Measurements from ENCODE around the gene BSN.
A peak's percentile ranks its signal among the peaks of the same experiment; 100 is the strongest.

BSN gene

DNA sequence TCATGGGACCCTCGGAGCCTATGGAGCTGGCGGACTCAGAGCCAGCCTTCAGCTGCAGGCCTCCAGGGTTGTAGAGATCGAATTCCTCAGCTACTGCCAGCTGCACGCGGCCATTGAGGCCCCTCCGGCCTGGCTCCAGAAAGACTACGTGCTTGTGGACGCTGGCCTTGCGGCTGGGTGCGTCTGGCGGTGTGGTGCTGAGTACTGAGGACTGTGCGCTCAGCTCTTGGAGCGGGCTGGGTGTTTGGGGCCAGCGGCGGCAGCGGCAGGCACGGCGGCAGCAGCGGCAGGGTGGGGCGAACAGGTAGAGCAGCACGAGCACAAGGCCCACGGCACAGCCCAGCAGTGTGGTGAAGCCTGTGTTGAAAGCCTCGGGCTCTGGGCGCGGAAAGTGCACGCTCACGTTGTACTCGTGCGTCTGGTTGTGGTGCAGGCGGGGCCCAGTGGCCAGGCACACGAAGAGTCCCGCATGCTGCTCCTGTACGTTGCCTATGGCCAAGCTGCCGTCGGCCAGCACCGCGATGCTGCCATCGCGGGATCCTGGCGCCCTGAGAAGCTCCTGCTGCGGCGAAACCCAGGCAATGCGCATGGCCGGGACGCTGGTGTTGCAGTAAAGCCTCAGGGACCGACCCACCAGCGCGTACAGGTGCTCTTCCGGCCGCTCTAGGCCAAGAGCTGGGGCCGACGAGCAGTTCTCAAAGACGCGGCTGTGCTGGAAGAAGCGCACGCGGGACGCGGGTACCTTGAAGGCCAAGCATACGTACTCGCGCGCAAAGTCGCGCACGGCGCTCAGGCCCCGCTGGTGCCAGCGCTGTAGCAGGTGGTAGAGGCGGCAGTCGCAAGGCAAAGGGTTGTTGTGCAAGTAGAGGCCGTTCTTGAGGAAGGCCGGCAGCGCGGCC lies 163.9 kb downstream of the BSN start:
- TF ChIP-seq EZH2phosphoT487 (conservative IDR thresholded peaks at IDR 0.05; ENCODE audit: low read length) (no peak), CTCF (IDR thresholded peaks at IDR 0.05; ENCODE audit: insufficient read depth, low read length, poor library complexity, severe bottlenecking) (no peak)
- H3K9me2 ChIP-seq (replicated peaks; ENCODE audit: insufficient read depth, low read length), result no peaks in the 10 kb centered on the region
- H3K4me3 ChIP-seq (ENCODE audit: insufficient read depth, low read length, poor library complexity, severe bottlenecking), result no peak overlapping the region
- no peak overlapping the region for H2AFZ ChIP-seq (ENCODE audit: low read depth, low read length, severe bottlenecking)
- H3K9me3 ChIP-seq (ENCODE audit: insufficient read depth, low read length), result no peaks in the 10 kb centered on the region
- no peaks in the 10 kb centered on the region for H3K36me3 ChIP-seq (ENCODE audit: low read length)
- no peak overlapping the region for H3K4me2 ChIP-seq (ENCODE audit: low read depth, low read length, poor library complexity, severe bottlenecking)
- no peak overlapping the region for H3K9ac ChIP-seq (ENCODE audit: low read length)
- no peak overlapping the region for H3K27ac ChIP-seq (ENCODE audit: low read depth, low read length)
- H3K79me2 ChIP-seq (ENCODE audit: insufficient read depth, low read length), result no peaks in the 10 kb centered on the region
- no peaks in the 10 kb centered on the region for H4K20me1 ChIP-seq (ENCODE audit: low read depth, low read length)
- peaks cover 9% of the 10 kb centered on the region; the same call in 1 of the 2 replicates for H3F3A ChIP-seq (ENCODE audit: insufficient read depth)
- H3K27me3 ChIP-seq (ENCODE audit: low read length), result no peaks in the 10 kb centered on the region

- peak overlapping the region; percentile 40 for H3K4me3 ChIP-seq (ENCODE audit: insufficient read depth, low read length, poor library complexity, severe bottlenecking)
- 0 out of 2 replicates have a peak, but pooled peaks cover 3% of the 10 kb centered on the region for H3K79me2 ChIP-seq (ENCODE audit: insufficient read depth, low read length)
- peak overlapping the region; percentile 46 for H3K9ac ChIP-seq (ENCODE audit: low read length)
- no peak for TF ChIP-seq EZH2phosphoT487 (conservative IDR thresholded peaks at IDR 0.05; ENCODE audit: low read length)
- TF ChIP-seq CTCF (IDR thresholded peaks at IDR 0.05; ENCODE audit: insufficient read depth, low read length, poor library complexity, severe bottlenecking), result no peak
- no peak overlapping the region for H2AFZ ChIP-seq (ENCODE audit: low read depth, low read length, severe bottlenecking)
- no peaks in the 10 kb centered on the region for H3K9me3 ChIP-seq (ENCODE audit: insufficient read depth, low read length)
- H4K20me1 ChIP-seq (ENCODE audit: low read depth, low read length), result no peaks in the 10 kb centered on the region
- H3K27me3 ChIP-seq (ENCODE audit: low read length), result no peaks in the 10 kb centered on the region
- no peaks in the 10 kb centered on the region for H3K9me2 ChIP-seq (replicated peaks; ENCODE audit: insufficient read depth, low read length)
- peaks cover 9% of the 10 kb centered on the region; the same call in 1 of the 2 replicates for H3F3A ChIP-seq (ENCODE audit: insufficient read depth)
- H3K27ac ChIP-seq (ENCODE audit: low read depth, low read length), result no peak overlapping the region
- peak overlapping the region; percentile 57 for H3K4me2 ChIP-seq (ENCODE audit: low read depth, low read length, poor library complexity, severe bottlenecking)
- no peaks in the 10 kb centered on the region for H3K36me3 ChIP-seq (ENCODE audit: low read length)
Observed at GRCh38 chr3:49718858-49719213, 164.6 kb downstream of the BSN start.

DNA sequence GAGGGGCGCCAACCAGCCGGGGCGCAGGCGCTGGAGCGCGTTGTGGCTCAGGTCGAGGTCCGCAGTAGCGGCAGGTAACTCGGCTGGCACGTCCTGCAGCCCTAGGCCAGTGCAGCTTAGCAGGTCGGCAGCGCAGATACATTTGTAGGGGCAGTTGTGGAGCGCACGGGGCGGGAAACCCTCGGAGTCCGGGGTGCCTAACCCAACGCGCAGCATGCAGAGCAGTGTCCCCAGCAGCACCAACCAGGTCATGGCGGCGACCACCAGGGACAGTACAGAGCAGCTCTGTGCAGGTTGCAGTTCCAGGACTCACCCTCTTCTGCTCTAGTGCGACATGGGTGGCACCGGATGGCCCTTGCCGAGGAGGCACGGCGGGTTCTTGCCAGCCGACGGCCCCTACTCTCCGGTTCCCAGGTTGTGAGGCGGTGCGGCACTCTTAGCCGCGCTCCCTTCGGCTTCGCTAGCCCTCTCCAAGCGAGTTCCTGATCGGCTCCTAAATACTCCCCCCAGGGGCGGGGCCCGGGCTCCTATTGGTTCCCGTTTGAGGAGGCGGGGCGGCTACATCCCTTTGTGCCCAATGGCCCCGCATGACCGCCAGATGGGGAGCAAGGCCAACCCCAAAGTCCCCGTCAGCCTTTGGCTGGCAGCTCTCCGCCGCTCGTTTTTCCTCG lies 165.1 kb downstream of the BSN start, which contains the start of gene AMIGO3:
TSS of gene AMIGO3 (minus strand) at position 471 of the 671 bp plus-strand sequence. CDS start at position 252, 219 bp downstream.
- peaks cover 9% of the 10 kb centered on the region; the same call in 1 of the 2 replicates for H3F3A ChIP-seq (ENCODE audit: insufficient read depth)
- H3K4me2 ChIP-seq (ENCODE audit: low read depth, low read length, poor library complexity, severe bottlenecking), result peak within 1 kb of the TSS; percentile 57
- 0 out of 2 replicates have a peak, but pooled peaks cover 3% of the 10 kb centered on the region for H3K79me2 ChIP-seq (ENCODE audit: insufficient read depth, low read length)
- H3K27ac ChIP-seq (ENCODE audit: low read depth, low read length), result peak within 1 kb of the TSS; percentile 60
- TF ChIP-seq EZH2phosphoT487 (conservative IDR thresholded peaks at IDR 0.05; ENCODE audit: low read length), result no peak
- TF ChIP-seq CTCF (IDR thresholded peaks at IDR 0.05; ENCODE audit: insufficient read depth, low read length, poor library complexity, severe bottlenecking), result peak; percentile 19
- no peaks in the 10 kb centered on the region for H3K9me3 ChIP-seq (ENCODE audit: insufficient read depth, low read length)
- H3K4me3 ChIP-seq (ENCODE audit: insufficient read depth, low read length, poor library complexity, severe bottlenecking), result peak within 1 kb of the TSS; percentile 40
- H4K20me1 ChIP-seq (ENCODE audit: low read depth, low read length), result no peaks in the 10 kb centered on the region
- peak within 1 kb of the TSS; percentile 46 for H3K9ac ChIP-seq (ENCODE audit: low read length)
- H3K9me2 ChIP-seq (replicated peaks; ENCODE audit: insufficient read depth, low read length), result no peaks in the 10 kb centered on the region
- H3K27me3 ChIP-seq (ENCODE audit: low read length), result no peaks in the 10 kb centered on the region
- peak within 1 kb of the TSS; percentile 24 for H2AFZ ChIP-seq (ENCODE audit: low read depth, low read length, severe bottlenecking)
- H3K36me3 ChIP-seq (ENCODE audit: low read length), result no peaks in the 10 kb centered on the region

Measured in SU-DHL-6 (cell line).